ENCODE results near the gene DOP1A. TPM values are rescaled to one million over a fixed set of nuclear protein-coding genes. Genes with fewer than 3 reads are reported as not detected.

DOP1A gene
- total RNA-seq, 4 donors from 2014 or later = 30.6 to 43.5 (median 37.9) TPM

GRCh38 chr6:83152913-83153312, 85.4 kb downstream of the DOP1A start:
- Histone ChIP-seq H3K4me3 (no peak overlapping the region), H3K4me1 (no peaks in the 10 kb centered on the region), H3K27me3 (no peaks in the 10 kb centered on the region), H3K27ac (no peak overlapping the region), H3K36me3 (peaks cover 0 to 83% (median 0%) of the 10 kb centered on the region in 3 donors), H3K9me3 (no peaks in the 10 kb centered on the region)
- 82 to 100% methylated on average over 1 of the region's 1 CpG for WGBS, 2 donors
- TF ChIP-seq EP300 (IDR thresholded peaks at IDR 0.05) = no peak
- no peak for TF ChIP-seq POLR2A (IDR thresholded peaks at IDR 0.05)
- TF ChIP-seq CTCF (IDR thresholded peaks at IDR 0.05) = no peak
- DNase-seq (ENCODE audit: low spot score in 2 of 2) = no peak

- DNase-seq (ENCODE audit: low spot score in 2 of 2) = no peak
- H3K4me3 ChIP-seq = no peak overlapping the region
- no peak overlapping the region for H3K27ac ChIP-seq
- WGBS, 2 donors = 69 to 80% methylated on average over 4 of the region's 4 CpGs
- H3K27me3 ChIP-seq = no peaks in the 10 kb centered on the region
- TF ChIP-seq CTCF (IDR thresholded peaks at IDR 0.05) (no peak), EP300 (IDR thresholded peaks at IDR 0.05) (no peak), POLR2A (IDR thresholded peaks at IDR 0.05) (no peak)
- H3K4me1 ChIP-seq = no peaks in the 10 kb centered on the region
- H3K36me3 ChIP-seq = peaks cover 0 to 83% (median 0%) of the 10 kb centered on the region in 3 donors
- H3K9me3 ChIP-seq = no peaks in the 10 kb centered on the region
Observed at GRCh38 chr6:83153883-83154521, 86.5 kb downstream of the DOP1A start.

GRCh38 chr6:83155794-83156193, 88.3 kb downstream of the DOP1A start:
- TF ChIP-seq CTCF (IDR thresholded peaks at IDR 0.05) = no peak
- no peak for DNase-seq (ENCODE audit: low spot score in 2 of 2)
- H3K36me3 ChIP-seq = peaks cover 0 to 96% (median 10%) of the 10 kb centered on the region in 3 donors
- H3K4me1 ChIP-seq = no peaks in the 10 kb centered on the region
- no peaks in the 10 kb centered on the region for H3K9me3 ChIP-seq
- H3K27me3 ChIP-seq = no peaks in the 10 kb centered on the region
- 52 to 84% methylated on average over 2 of the region's 2 CpGs for WGBS, 2 donors
- no peak overlapping the region for H3K27ac ChIP-seq
- no peak overlapping the region for H3K4me3 ChIP-seq

- 80 to 83% methylated on average over 1 of the region's 1 CpG for WGBS, 2 donors
- Histone ChIP-seq H3K36me3 (peaks cover 2 to 91% (median 10%) of the 10 kb centered on the region in 3 donors), H3K4me3 (no peak overlapping the region), H3K27ac (no peak overlapping the region), H3K9me3 (no peaks in the 10 kb centered on the region), H3K4me1 (no peaks in the 10 kb centered on the region), H3K27me3 (no peaks in the 10 kb centered on the region)
- TF ChIP-seq POLR2A (IDR thresholded peaks at IDR 0.05) = no peak
- no peak for TF ChIP-seq CTCF (IDR thresholded peaks at IDR 0.05)
- no peak for TF ChIP-seq EP300 (IDR thresholded peaks at IDR 0.05)
- no peak for DNase-seq (ENCODE audit: low spot score in 2 of 2)
Observed at GRCh38 chr6:83160167-83160566, 92.7 kb downstream of the DOP1A start.

- DNase-seq (ENCODE audit: low spot score in 2 of 2) = no peak
- no peaks in the 10 kb centered on the region for H3K27me3 ChIP-seq
- TF ChIP-seq POLR2A (IDR thresholded peaks at IDR 0.05) (no peak), CTCF (IDR thresholded peaks at IDR 0.05) (no peak), EP300 (IDR thresholded peaks at IDR 0.05) (no peak)
- WGBS, 2 donors = 93 to 95% methylated on average over 5 of the region's 5 CpGs
- H3K4me1 ChIP-seq = no peaks in the 10 kb centered on the region
- no peaks in the 10 kb centered on the region for H3K9me3 ChIP-seq
- H3K36me3 ChIP-seq = peaks cover 4 to 100% (median 20%) of the 10 kb centered on the region in 3 donors
- no peak overlapping the region for H3K4me3 ChIP-seq
- no peak overlapping the region for H3K27ac ChIP-seq
Observed at GRCh38 chr6:83167726-83168278, 100.3 kb downstream of the DOP1A start.

Data from tibial nerve (tissue), 4 donors.